Astrocyte of the cerebellum (primary cell): ENCODE data around the gene TCP10L.
A peak's percentile ranks its signal among the peaks of the same experiment; 100 is the strongest.

Experiments used
- DNase-seq: peaks from one replicate; pipeline ENCODE4 v3.0.0-alpha.2; 2011; ENCODE audit warnings: low read depth
- H3K4me3 ChIP-seq: 2 replicates; pipeline ENCODE4 v1.5.1; 2011; ENCODE audit warnings: mild to moderate bottlenecking, low read depth, low read length, moderate library complexity
- in situ Hi-C: cut with HindIII; loops from 2 replicates; pipeline ENCODE4 v1.10.0; 2017; ENCODE audit warnings: low sequenced_read_pairs
- TF ChIP-seq, protein P1 (sequence below): IDR thresholded peaks from 2 replicates; pipeline ENCODE4 v1.5.1; 2012; ENCODE audit warnings: low read length, low read depth, moderate library complexity, mild to moderate bottlenecking; ENCODE audit errors: missing control alignments

Gene TCP10L

DNA sequence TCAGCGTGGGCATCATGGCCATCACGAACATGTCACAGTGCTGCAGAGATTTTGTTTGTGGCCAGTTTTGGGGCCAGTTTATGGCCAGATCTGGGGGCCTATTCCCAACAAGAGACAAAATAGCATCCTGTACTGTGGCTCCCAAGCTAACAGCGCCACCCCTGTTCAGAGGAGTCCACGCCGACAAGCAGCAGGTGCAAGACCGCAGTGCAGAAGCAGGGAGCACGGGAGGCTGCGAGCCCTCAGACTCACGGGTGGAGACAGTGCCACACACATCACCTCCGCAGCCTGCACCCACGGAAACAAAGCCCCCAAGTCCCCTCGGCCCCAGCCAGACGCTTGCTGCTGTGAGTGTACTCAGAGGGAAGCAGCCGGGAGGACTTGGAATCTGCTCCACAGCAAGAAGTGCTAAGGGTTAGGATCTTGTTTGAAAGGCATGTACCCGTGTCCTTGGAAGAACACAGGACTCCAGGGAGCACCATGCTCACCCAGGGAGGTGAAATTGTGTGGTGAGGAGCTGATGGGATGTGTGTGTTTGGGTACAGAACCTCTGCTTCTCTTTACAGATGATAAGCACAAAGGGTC, 7.1 kb downstream of the TCP10L start:
- in situ Hi-C loops = no loop called here
- no peak for DNase-seq
- TF ChIP-seq, protein P1, sequence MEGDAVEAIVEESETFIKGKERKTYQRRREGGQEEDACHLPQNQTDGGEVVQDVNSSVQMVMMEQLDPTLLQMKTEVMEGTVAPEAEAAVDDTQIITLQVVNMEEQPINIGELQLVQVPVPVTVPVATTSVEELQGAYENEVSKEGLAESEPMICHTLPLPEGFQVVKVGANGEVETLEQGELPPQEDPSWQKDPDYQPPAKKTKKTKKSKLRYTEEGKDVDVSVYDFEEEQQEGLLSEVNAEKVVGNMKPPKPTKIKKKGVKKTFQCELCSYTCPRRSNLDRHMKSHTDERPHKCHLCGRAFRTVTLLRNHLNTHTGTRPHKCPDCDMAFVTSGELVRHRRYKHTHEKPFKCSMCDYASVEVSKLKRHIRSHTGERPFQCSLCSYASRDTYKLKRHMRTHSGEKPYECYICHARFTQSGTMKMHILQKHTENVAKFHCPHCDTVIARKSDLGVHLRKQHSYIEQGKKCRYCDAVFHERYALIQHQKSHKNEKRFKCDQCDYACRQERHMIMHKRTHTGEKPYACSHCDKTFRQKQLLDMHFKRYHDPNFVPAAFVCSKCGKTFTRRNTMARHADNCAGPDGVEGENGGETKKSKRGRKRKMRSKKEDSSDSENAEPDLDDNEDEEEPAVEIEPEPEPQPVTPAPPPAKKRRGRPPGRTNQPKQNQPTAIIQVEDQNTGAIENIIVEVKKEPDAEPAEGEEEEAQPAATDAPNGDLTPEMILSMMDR = peak; percentile 47
- H3K4me3 ChIP-seq = no peak overlapping the region

GRCh38 chr21:32576011-32576410, 9.3 kb downstream of the TCP10L start:
- TF ChIP-seq, protein P1 = no peak
- in situ Hi-C loops = no loop called here
- no peak for DNase-seq
- H3K4me3 ChIP-seq = no peak overlapping the region

- DNase-seq = no peak
- in situ Hi-C loops = no loop called here
- TF ChIP-seq, protein P1 = no peak
- no peak overlapping the region for H3K4me3 ChIP-seq
Measured at GRCh38 chr21:32574946-32575925, 10.1 kb downstream of the TCP10L start.

- no peak for DNase-seq
- H3K4me3 ChIP-seq = no peak overlapping the region
- TF ChIP-seq, protein P1 = no peak
- in situ Hi-C loops = no loop called here
Measured at GRCh38 chr21:32572574-32573420, 12.5 kb downstream of the TCP10L start.

- in situ Hi-C loops = no loop called here
- TF ChIP-seq, protein P1 = no peak
- DNase-seq = no peak
- no peak overlapping the region for H3K4me3 ChIP-seq
Measured at GRCh38 chr21:32570456-32570855, 14.9 kb downstream of the TCP10L start.
